HepG2 (cell line): Measurements from ENCODE around the gene CIBAR2. TPM values are rescaled to one million over a fixed set of nuclear protein-coding genes. Genes with fewer than 3 reads are reported as not detected.

Experiments used
- ELF3 ChIP-seq: IDR thresholded peaks from 2 replicates; pipeline ENCODE4 v1.6.1; 2016; ENCODE audit warnings: missing genetic modification reagents, missing compliant biosample characterization
- HIVEP1 ChIP-seq: sonication (generic); formaldehyde crosslinking; IDR thresholded peaks from 2 replicates; pipeline ENCODE4 v1.4.0; 2020; ENCODE audit warnings: mild to moderate bottlenecking, missing genetic modification reagents
- IKZF1 ChIP-seq: fragments of 450-650 bp; IDR thresholded peaks from 2 replicates; pipeline ENCODE4 v1.7.1; 2016
- ISL2 ChIP-seq: sonication (generic); formaldehyde crosslinking; IDR thresholded peaks from 2 replicates; pipeline ENCODE4 v1.5.0; 2020; ENCODE audit warnings: missing genetic modification reagents
- KAT7 ChIP-seq: IDR thresholded peaks from 2 replicates; pipeline ENCODE4 v1.6.1; 2018; ENCODE audit warnings: borderline replicate concordance, missing compliant biosample characterization
- KDM5A ChIP-seq: fragments of 200-600 bp; sonication (generic); IDR thresholded peaks from 2 replicates; pipeline ENCODE4 v1.7.0; 2018; ENCODE audit warnings: antibody characterized with exemption, mild to moderate bottlenecking, low read length, borderline replicate concordance
- KLF16 ChIP-seq, 2 experiments: sonication (generic) in 1 of 2; formaldehyde crosslinking in 1 of 2; IDR thresholded peaks; 2 replicates each; pipeline versions ENCODE4 v1.6.1 to v1.8.0; 2016 to 2023; ENCODE audit warnings: missing genetic modification reagents in 2 of 2, missing compliant biosample characterization in 1 of 2
- NFYC ChIP-seq: IDR thresholded peaks from 2 replicates; pipeline ENCODE4 v1.6.1; 2016; ENCODE audit warnings: missing genetic modification reagents, missing compliant biosample characterization
- NPAS2 ChIP-seq: sonication (generic); formaldehyde crosslinking; IDR thresholded peaks from 2 replicates; pipeline ENCODE4 v1.8.0; 2022; ENCODE audit warnings: mild to moderate bottlenecking, missing genetic modification reagents, borderline replicate concordance
- PHF8 ChIP-seq: sonication (generic); formaldehyde crosslinking; IDR thresholded peaks from 2 replicates; pipeline ENCODE4 v1.5.0; 2020; ENCODE audit warnings: missing genetic modification reagents
- STAT5B ChIP-seq: sonication (generic); formaldehyde crosslinking; IDR thresholded peaks from 2 replicates; pipeline ENCODE4 v1.4.0; 2020; ENCODE audit warnings: missing genetic modification reagents
- WIZ ChIP-seq: sonication (generic); formaldehyde crosslinking; IDR thresholded peaks from 2 replicates; pipeline ENCODE4 v1.5.1; 2020; ENCODE audit warnings: mild to moderate bottlenecking, missing genetic modification reagents
- ZBTB33 ChIP-seq: sonication (generic); formaldehyde crosslinking; IDR thresholded peaks from 2 replicates; pipeline ENCODE4 v1.4.0; 2020; ENCODE audit warnings: missing genetic modification reagents
- ZBTB7A ChIP-seq: sonication (generic); formaldehyde crosslinking; IDR thresholded peaks from 2 replicates; pipeline ENCODE4 v1.8.0; 2022; ENCODE audit warnings: mild to moderate bottlenecking, missing genetic modification reagents
- ZNF512 ChIP-seq: sonication (generic); formaldehyde crosslinking; IDR thresholded peaks from 2 replicates; pipeline ENCODE4 v1.4.0; 2020; ENCODE audit warnings: mild to moderate bottlenecking, missing genetic modification reagents
- ZNF616 ChIP-seq: sonication (generic); formaldehyde crosslinking; IDR thresholded peaks from 2 replicates; pipeline ENCODE4 v1.5.0; 2020; ENCODE audit warnings: low read depth, mild to moderate bottlenecking, missing genetic modification reagents
- ZNF788 ChIP-seq: sonication (generic); formaldehyde crosslinking; IDR thresholded peaks from 2 replicates; pipeline ENCODE4 v1.5.0; 2020; ENCODE audit warnings: mild to moderate bottlenecking, missing genetic modification reagents, borderline replicate concordance
- polyA plus RNA-seq, 8 experiments: library from polyadenylated mRNA; depleted of rRNA in 3 of 8; stranded (reverse) in 7 of 8; unstranded in 1 of 8; fragments of >200 nt; fragmentation: Illumina TruSeq in 4 of 8; extraction: Trizol in 4 of 8; gene quantifications; 2 replicates each; pipeline versions ENCODE4 v1.2.1 to v1.2.3, GENCODE V29; 2011 to 2016; ENCODE audit warnings: low read depth in 4 of 8, missing spikeins in 1 of 8, mixed read lengths in 1 of 8; ENCODE audit not compliant: insufficient read depth in 1 of 8
- total RNA-seq, 5 experiments: library from RNA; depleted of rRNA; stranded (reverse); fragments of >200 nt; fragmentation: Illumina TruSeq; extraction: Trizol; gene quantifications; 2 replicates each; pipeline ENCODE4 v1.2.3, GENCODE V29; 2016; ENCODE audit warnings: low read depth in 1 of 5
- TF ChIP-seq, protein P1 (sequence below): sonication (generic); formaldehyde crosslinking; IDR thresholded peaks from 2 replicates; pipeline ENCODE4 v1.5.0; 2020; ENCODE audit warnings: mild to moderate bottlenecking, missing genetic modification reagents, borderline replicate concordance
- TF ChIP-seq, protein P2 (sequence below): sonication (generic); formaldehyde crosslinking; IDR thresholded peaks from 2 replicates; pipeline ENCODE4 v1.4.0; 2020; ENCODE audit warnings: missing genetic modification reagents

CIBAR2 gene
- total and polyA plus RNA-seq, 2 of the 13 experiments (the other 11 are each of a cell fraction or from before 2014, with no cell fraction given) = not detected

- TF ChIP-seq, protein P1, sequence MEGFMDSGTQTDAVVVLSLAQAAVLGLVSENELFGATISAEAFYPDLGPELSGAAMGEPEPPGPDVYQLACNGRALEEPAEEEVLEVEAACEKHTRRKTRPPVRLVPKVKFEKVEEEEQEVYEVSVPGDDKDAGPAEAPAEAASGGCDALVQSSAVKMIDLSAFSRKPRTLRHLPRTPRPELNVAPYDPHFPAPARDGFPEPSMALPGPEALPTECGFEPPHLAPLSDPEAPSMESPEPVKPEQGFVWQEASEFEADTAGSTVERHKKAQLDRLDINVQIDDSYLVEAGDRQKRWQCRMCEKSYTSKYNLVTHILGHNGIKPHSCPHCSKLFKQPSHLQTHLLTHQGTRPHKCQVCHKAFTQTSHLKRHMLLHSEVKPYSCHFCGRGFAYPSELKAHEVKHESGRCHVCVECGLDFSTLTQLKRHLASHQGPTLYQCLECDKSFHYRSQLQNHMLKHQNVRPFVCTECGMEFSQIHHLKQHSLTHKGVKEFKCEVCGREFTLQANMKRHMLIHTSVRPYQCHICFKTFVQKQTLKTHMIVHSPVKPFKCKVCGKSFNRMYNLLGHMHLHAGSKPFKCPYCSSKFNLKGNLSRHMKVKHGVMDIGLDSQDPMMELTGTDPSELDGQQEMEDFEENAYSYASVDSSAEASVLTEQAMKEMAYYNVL (CRISPR knock-in tag) = no peak
- no peak for TF ChIP-seq ZNF512 (CRISPR knock-in tag)
- no peak for TF ChIP-seq HIVEP1 (CRISPR knock-in tag)
- TF ChIP-seq NFYC (CRISPR knock-in tag) = no peak
- TF ChIP-seq ISL2 (CRISPR knock-in tag) = no peak
- TF ChIP-seq, protein P2, sequence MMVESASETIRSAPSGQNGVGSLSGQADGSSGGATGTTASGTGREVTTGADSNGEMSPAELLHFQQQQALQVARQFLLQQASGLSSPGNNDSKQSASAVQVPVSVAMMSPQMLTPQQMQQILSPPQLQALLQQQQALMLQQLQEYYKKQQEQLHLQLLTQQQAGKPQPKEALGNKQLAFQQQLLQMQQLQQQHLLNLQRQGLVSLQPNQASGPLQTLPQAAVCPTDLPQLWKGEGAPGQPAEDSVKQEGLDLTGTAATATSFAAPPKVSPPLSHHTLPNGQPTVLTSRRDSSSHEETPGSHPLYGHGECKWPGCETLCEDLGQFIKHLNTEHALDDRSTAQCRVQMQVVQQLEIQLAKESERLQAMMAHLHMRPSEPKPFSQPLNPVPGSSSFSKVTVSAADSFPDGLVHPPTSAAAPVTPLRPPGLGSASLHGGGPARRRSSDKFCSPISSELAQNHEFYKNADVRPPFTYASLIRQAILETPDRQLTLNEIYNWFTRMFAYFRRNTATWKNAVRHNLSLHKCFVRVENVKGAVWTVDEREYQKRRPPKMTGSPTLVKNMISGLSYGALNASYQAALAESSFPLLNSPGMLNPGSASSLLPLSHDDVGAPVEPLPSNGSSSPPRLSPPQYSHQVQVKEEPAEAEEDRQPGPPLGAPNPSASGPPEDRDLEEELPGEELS (CRISPR knock-in tag) = no peak
- no peak for TF ChIP-seq KDM5A
- TF ChIP-seq ZNF616 (CRISPR knock-in tag) = no peak
- TF ChIP-seq WIZ (CRISPR knock-in tag) = no peak
- TF ChIP-seq STAT5B = no peak
- 0 out of 2 replicates have a peak, but pooled peaks have one; percentile 42 for TF ChIP-seq ZNF788
- no peak for TF ChIP-seq NPAS2 (CRISPR knock-in tag)
- TF ChIP-seq KAT7 (CRISPR knock-in tag) = no peak
- 0 out of 2 replicates have a peak, but pooled peaks have one; percentile 13 for TF ChIP-seq ELF3
- TF ChIP-seq ZBTB7A (CRISPR knock-in tag) = peak; percentile 79
- peak; percentile 50; the same call in 1 of the 2 replicates for TF ChIP-seq ZBTB33 (CRISPR knock-in tag)
- TF ChIP-seq IKZF1 = no peak
- TF ChIP-seq KLF16 (CRISPR knock-in tag; IDR thresholded peaks at IDR 0.05) = no peak
- TF ChIP-seq PHF8 (CRISPR knock-in tag) = no peak
These were observed 29.8 kb upstream of the CIBAR2 start (continued) for GRCh38 chr16:85142129-85142513.
